Liver (tissue), 9 donors: ENCODE results near the gene TTC7B. TPM values are rescaled to one million over a fixed set of nuclear protein-coding genes. Genes with fewer than 3 reads are reported as not detected.

Source experiments
- DNase-seq: peaks from one replicate; pipeline ENCODE4 v3.0.0-alpha.2; 2017; ENCODE audit warnings: low spot score
- H3K27ac ChIP-seq, 2 donors: one replicate each; pipeline ENCODE4 v1.7.0; 2013; ENCODE audit warnings: inconsistent platforms in 2 of 2, low read length in 2 of 2, control low read depth in 1 of 2, low read depth in 1 of 2, mild to moderate bottlenecking in 1 of 2
- H3K27me3 ChIP-seq, 4 donors: one replicate each; pipeline versions ENCODE4 v1.6.1 to v1.7.0; 2013; ENCODE audit warnings: low read length in 3 of 4, inconsistent platforms in 1 of 4, mild to moderate bottlenecking in 1 of 4, moderate library complexity in 1 of 4; ENCODE audit not compliant: control insufficient read depth in 4 of 4, insufficient read depth in 4 of 4
- H3K36me3 ChIP-seq, 4 donors: one replicate each; pipeline versions ENCODE4 v1.6.1 to v1.7.0; 2013; ENCODE audit warnings: low read length in 3 of 4, mild to moderate bottlenecking in 3 of 4, low read depth in 1 of 4, moderate library complexity in 1 of 4; ENCODE audit not compliant: control insufficient read depth in 4 of 4, insufficient read depth in 3 of 4
- H3K4me1 ChIP-seq, 4 donors: one replicate each; pipeline versions ENCODE4 v1.6.1 to v1.7.0; 2013; ENCODE audit warnings: low read length in 3 of 4, mild to moderate bottlenecking in 3 of 4, moderate library complexity in 1 of 4; ENCODE audit not compliant: control insufficient read depth in 4 of 4, insufficient read depth in 4 of 4
- H3K4me3 ChIP-seq, 3 donors: one replicate each; pipeline versions ENCODE4 v1.6.1 to v1.7.0; 2013; ENCODE audit warnings: low read length in 3 of 3, control low read depth in 1 of 3, low read depth in 1 of 3, mild to moderate bottlenecking in 1 of 3
- H3K9ac ChIP-seq, 2 donors: one replicate each; pipeline ENCODE4 v1.7.0; 2013; ENCODE audit warnings: low read length in 2 of 2, mild to moderate bottlenecking in 2 of 2, moderate library complexity in 2 of 2, control low read depth in 1 of 2, low read depth in 1 of 2
- H3K9me3 ChIP-seq, 4 donors: one replicate each; pipeline versions ENCODE4 v1.6.1 to v1.7.0; 2013; ENCODE audit warnings: low read length in 3 of 4; ENCODE audit not compliant: control insufficient read depth in 4 of 4
- CTCF ChIP-seq: fragments of 150-350 bp; IDR thresholded peaks from 2 replicates; pipeline ENCODE4 v1.5.1; 2017; ENCODE audit warnings: improper control_type of control experiment, low read depth, low read length; ENCODE audit not compliant: missing input control
- FOXA1 ChIP-seq: IDR thresholded peaks from 2 replicates; pipeline ENCODE4 v1.6.1; 2016; ENCODE audit warnings: antibody characterized with exemption
- HNF4A ChIP-seq, 2 donors: conservative IDR thresholded peaks; 2 replicates each; pipeline ENCODE4 v1.6.1; 2016; ENCODE audit warnings: antibody characterized with exemption in 2 of 2, mild to moderate bottlenecking in 2 of 2
- HNF4G ChIP-seq: IDR thresholded peaks from 2 replicates; pipeline ENCODE4 v1.6.1; 2016; ENCODE audit warnings: antibody characterized with exemption
- JUND ChIP-seq, 2 donors: IDR thresholded peaks; 2 replicates each; pipeline ENCODE4 v1.6.1; 2016; ENCODE audit warnings: antibody characterized with exemption in 2 of 2
- MAX ChIP-seq: IDR thresholded peaks from 2 replicates; pipeline ENCODE4 v1.6.1; 2016; ENCODE audit warnings: antibody characterized with exemption
- NR2F2 ChIP-seq: IDR thresholded peaks from 2 replicates; pipeline ENCODE4 v1.6.1; 2016; ENCODE audit warnings: antibody characterized with exemption
- RAD21 ChIP-seq, 2 donors: IDR thresholded peaks; 2 replicates each; pipeline ENCODE4 v1.6.1; 2016; ENCODE audit warnings: antibody characterized with exemption in 2 of 2, mild to moderate bottlenecking in 2 of 2
- REST ChIP-seq: IDR thresholded peaks from 2 replicates; pipeline ENCODE4 v1.6.1; 2016; ENCODE audit warnings: antibody characterized with exemption, mild to moderate bottlenecking
- RXRA ChIP-seq, 2 donors: IDR thresholded peaks; 2 replicates each; pipeline ENCODE4 v1.6.1; 2017 to 2018; ENCODE audit warnings: antibody characterized with exemption in 2 of 2, mild to moderate bottlenecking in 1 of 2
- SP1 ChIP-seq: IDR thresholded peaks from 2 replicates; pipeline ENCODE4 v1.6.1; 2018; ENCODE audit warnings: antibody characterized with exemption, mild to moderate bottlenecking
- TAF1 ChIP-seq: conservative IDR thresholded peaks from 2 replicates; pipeline ENCODE4 v1.6.1; 2016; ENCODE audit warnings: antibody characterized with exemption, mild to moderate bottlenecking
- YY1 ChIP-seq: IDR thresholded peaks from 2 replicates; pipeline ENCODE4 v1.6.1; 2016; ENCODE audit warnings: antibody characterized with exemption, mild to moderate bottlenecking
- ZBTB33 ChIP-seq: IDR thresholded peaks from 2 replicates; pipeline ENCODE4 v1.6.1; 2016; ENCODE audit warnings: antibody characterized with exemption
- WGBS: extraction: QIAGEN DNeasy Blood & Tissue Kit; methylation state at CpG from one replicate; pipeline ENCODE4 v1.1.7; 2013; 5-methylcytosine and 5-hydroxymethylcytosine counted together
- polyA plus RNA-seq, 2 donors: library from polyadenylated mRNA; stranded (reverse) in 1 of 2; unstranded in 1 of 2; fragments of 200-250 nt in 1 of 2; fragments of >200 nt in 1 of 2; fragmentation: Nextera tagmentation in 1 of 2; extraction: Ambion mirVana in 1 of 2; gene quantifications; one replicate each; pipeline versions ENCODE4 v1.2.1 to v1.2.3, GENCODE V29; 2013 to 2015
- total RNA-seq, 2 donors: library from RNA; depleted of rRNA; stranded (reverse); fragments of >200 nt; gene quantifications; one replicate each; pipeline ENCODE4 v1.2.3, GENCODE V29; 2014
- donor health status: healthy.
- donor health status: healthy.
- donor health status: healthy.
- donor health status: healthy.
- donor health status: healthy.

Gene TTC7B
- total and polyA plus RNA-seq, 4 donors = 9.1 to 31.0 (median 12.5) TPM

GRCh38 chr14:90509403-90509802 lies 306.8 kb downstream of the TTC7B start:
- Histone ChIP-seq H3K4me3 (no peak overlapping the region), H3K27me3 (no peaks in the 10 kb centered on the region), H3K36me3 (no peaks in the 10 kb centered on the region), H3K4me1 (no peaks in the 10 kb centered on the region), H3K27ac (no peak overlapping the region), H3K9ac (no peak overlapping the region), H3K9me3 (no peaks in the 10 kb centered on the region)
- DNase-seq = no peak
- no peak for TF ChIP-seq CTCF
- TF ChIP-seq MAX = no peak
- 77% methylated on average over 5 of the region's 5 CpGs for WGBS

GRCh38 chr14:90508536-90509254 lies 307.5 kb downstream of the TTC7B start:
- DNase-seq = no peak
- 61% methylated on average over 21 of the region's 21 CpGs for WGBS
- Histone ChIP-seq H3K36me3 (no peaks in the 10 kb centered on the region), H3K4me3 (no peak overlapping the region), H3K9me3 (no peaks in the 10 kb centered on the region), H3K27ac (no peak overlapping the region), H3K9ac (no peak overlapping the region), H3K27me3 (no peaks in the 10 kb centered on the region), H3K4me1 (no peaks in the 10 kb centered on the region)
- TF ChIP-seq SP1 (peak; percentile 15), CTCF (no peak)

GRCh38 chr14:90508036-90508435 lies 308.2 kb downstream of the TTC7B start:
- no peak overlapping the region for H3K4me3 ChIP-seq
- H3K9me3 ChIP-seq = no peaks in the 10 kb centered on the region
- 84% methylated on average over 9 of the region's 9 CpGs for WGBS
- no peak for DNase-seq
- H3K27me3 ChIP-seq = peaks cover 0 to 4% (median 0%) of the 10 kb centered on the region in 4 donors
- no peak overlapping the region for H3K27ac ChIP-seq
- H3K36me3 ChIP-seq = no peaks in the 10 kb centered on the region
- no peak overlapping the region for H3K9ac ChIP-seq
- no peak for TF ChIP-seq RXRA (IDR thresholded peaks at IDR 0.05)
- TF ChIP-seq TAF1 = no peak
- no peak for TF ChIP-seq HNF4A (conservative IDR thresholded peaks at IDR 0.05)
- TF ChIP-seq YY1 = no peak
- no peaks in the 10 kb centered on the region for H3K4me1 ChIP-seq

- Histone ChIP-seq H3K4me1 (no peaks in the 10 kb centered on the region), H3K9ac (no peak overlapping the region), H3K4me3 (no peak overlapping the region), H3K27me3 (peaks cover 0 to 4% (median 0%) of the 10 kb centered on the region in 4 donors), H3K9me3 (no peaks in the 10 kb centered on the region), H3K27ac (no peak overlapping the region), H3K36me3 (no peaks in the 10 kb centered on the region)
- DNase-seq = no peak
- 85% methylated on average over 7 of the region's 7 CpGs for WGBS
- TF ChIP-seq RAD21 (IDR thresholded peaks at IDR 0.05) (no peak), NR2F2 (no peak), ZBTB33 (no peak), FOXA1 (no peak), HNF4G (no peak), JUND (IDR thresholded peaks at IDR 0.05) (no peak), REST (no peak), SP1 (no peak)
Observed at GRCh38 chr14:90507428-90507827, 308.8 kb downstream of the TTC7B start.
